ENCODE results near the gene EPHA10.

DNA sequence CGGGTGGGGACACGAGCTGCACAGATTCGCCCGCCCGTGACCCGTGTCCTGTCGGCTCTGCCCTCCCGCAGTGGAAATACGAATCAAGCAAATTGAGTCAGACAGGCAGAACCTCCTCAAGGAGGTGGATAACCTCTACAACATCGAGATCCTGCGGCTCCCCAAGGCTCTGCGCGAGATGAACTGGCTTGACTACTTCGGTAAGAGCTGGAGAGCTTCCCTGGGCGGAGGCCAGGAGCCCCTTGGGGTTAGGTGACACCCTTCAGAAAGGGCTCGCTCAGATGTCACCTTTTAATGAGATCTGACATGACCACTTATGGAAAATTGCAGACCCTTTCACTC lies 72.1 kb downstream of the EPHA10 start:
- TF ChIP-seq CTCF (conservative IDR thresholded peaks at IDR 0.05) = no peak
- TF ChIP-seq EZH2 (IDR thresholded peaks at IDR 0.05; ENCODE audit: low read depth) = no peak
